MM.1S (cell line): ENCODE measurements around the gene LDLRAD4.

Experiments
- EZH2 ChIP-seq: fragments of 300-600 bp; sonication (generic); optimal IDR thresholded peaks from 2 replicates; pipeline ENCODE3; 2017; ENCODE audit warnings: low read depth, mild to moderate bottlenecking, antibody characterized with exemption, low read length, mixed read lengths
- TF ChIP-seq, protein P1 (sequence below): fragments of 300-600 bp; sonication (generic); IDR thresholded peaks from 2 replicates; pipeline ENCODE4 v1.5.1; 2016; ENCODE audit warnings: antibody characterized with exemption, low read length, mixed read lengths

DNA sequence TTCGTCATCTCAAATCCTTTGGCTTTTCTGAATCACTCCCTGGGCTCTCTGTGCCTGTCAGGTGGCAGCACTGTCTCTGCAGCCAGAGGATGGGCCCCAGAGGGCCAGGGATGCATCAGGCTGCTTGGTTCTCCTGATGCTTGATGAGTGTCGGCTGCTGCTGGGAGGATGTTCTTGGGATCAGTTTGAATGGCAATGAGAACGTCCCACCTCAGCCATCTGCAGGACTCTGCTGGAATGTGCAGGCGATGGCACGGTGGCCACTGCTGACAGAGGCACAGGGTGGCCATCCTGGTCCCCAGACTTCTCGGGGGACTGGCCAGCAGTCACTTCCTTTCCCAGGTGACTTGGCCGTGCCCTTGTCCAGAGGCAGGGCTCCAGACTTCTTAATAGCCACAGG lies 361.8 kb downstream of the LDLRAD4 start:
- TF ChIP-seq, protein P1, sequence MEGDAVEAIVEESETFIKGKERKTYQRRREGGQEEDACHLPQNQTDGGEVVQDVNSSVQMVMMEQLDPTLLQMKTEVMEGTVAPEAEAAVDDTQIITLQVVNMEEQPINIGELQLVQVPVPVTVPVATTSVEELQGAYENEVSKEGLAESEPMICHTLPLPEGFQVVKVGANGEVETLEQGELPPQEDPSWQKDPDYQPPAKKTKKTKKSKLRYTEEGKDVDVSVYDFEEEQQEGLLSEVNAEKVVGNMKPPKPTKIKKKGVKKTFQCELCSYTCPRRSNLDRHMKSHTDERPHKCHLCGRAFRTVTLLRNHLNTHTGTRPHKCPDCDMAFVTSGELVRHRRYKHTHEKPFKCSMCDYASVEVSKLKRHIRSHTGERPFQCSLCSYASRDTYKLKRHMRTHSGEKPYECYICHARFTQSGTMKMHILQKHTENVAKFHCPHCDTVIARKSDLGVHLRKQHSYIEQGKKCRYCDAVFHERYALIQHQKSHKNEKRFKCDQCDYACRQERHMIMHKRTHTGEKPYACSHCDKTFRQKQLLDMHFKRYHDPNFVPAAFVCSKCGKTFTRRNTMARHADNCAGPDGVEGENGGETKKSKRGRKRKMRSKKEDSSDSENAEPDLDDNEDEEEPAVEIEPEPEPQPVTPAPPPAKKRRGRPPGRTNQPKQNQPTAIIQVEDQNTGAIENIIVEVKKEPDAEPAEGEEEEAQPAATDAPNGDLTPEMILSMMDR = no peak
- no peak for TF ChIP-seq EZH2
